ENCODE measurements around the gene TBRG4.

TBRG4 gene

DNA sequence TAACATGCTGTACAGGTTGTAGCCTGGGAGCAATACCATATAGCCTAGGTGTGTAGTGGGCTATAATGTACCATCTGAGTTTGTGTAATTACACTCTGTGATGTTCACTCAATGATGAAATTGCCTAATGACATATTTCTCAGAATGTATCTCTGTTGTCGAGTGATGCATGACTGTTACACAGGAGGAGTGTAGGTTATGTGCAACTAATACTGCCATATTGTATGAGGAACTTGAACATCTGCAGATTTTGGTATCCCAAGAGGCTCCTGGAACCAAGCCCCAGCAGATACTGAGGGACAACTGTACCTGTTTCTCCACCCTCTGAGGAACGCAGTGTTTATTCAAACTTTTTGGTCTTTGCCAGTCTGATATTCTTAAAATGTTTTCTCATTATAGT lies 61.3 kb downstream of the TBRG4 start:
- no peak for DNase-seq

Data from CD4-positive, alpha-beta T cell treated with Interleukin-6 for 4 hours (primary cell).